Measurements from ENCODE around the gene BICD2. TPM values are rescaled to one million over a fixed set of nuclear protein-coding genes. Genes with fewer than 3 reads are reported as not detected.

Gene BICD2
- total RNA-seq, 2 donors from 2014 or later: 22.2 to 48.3 TPM

DNA sequence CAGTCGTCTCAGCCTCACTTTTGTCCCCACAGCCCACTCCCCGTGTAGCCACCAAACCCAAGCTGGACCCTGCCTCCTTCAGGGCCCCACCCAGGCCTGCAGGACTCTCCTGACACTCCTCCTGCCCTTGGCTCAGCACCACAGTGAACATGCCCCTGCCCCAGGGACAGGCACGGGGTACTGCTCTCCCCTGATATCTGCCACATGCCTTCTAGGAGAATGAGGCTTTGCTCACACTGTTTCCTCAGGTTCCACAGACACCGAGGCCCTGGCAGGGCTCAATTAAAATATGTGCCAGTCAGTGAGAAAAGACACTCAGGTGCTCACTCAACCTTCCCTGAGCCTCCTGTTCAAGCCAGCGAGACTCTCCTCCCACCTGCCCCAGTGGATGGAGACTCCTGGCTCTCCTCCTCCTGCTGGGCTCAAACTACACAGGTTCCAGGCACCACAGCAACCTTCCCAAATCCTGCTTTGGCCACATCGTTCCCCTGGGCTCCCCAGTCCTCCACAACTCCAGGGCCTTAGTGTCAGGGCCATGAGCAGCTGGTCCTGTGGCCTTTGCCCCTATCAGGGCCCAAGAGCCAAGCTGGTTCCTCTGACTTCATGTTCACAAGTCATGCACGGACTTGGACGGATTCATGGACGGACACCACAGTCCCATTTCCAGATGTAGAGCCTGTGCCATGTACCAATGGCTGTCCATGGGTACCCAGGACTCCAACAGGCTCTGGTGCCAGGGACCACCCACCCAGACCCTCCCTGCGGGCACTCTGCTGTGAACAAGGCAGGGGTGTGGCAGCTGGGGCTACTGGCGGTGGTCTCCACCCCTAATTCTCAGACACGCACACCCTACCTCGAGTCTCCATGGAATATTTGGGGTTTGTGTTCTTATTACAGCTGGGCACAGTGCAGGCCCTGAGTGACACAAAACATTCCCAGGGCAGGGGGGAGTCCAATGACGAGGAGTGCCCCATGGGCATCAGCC, 36.6 kb downstream of the BICD2 start:
- TF ChIP-seq POLR2A (IDR thresholded peaks at IDR 0.05): no peak
- TF ChIP-seq, protein P1, sequence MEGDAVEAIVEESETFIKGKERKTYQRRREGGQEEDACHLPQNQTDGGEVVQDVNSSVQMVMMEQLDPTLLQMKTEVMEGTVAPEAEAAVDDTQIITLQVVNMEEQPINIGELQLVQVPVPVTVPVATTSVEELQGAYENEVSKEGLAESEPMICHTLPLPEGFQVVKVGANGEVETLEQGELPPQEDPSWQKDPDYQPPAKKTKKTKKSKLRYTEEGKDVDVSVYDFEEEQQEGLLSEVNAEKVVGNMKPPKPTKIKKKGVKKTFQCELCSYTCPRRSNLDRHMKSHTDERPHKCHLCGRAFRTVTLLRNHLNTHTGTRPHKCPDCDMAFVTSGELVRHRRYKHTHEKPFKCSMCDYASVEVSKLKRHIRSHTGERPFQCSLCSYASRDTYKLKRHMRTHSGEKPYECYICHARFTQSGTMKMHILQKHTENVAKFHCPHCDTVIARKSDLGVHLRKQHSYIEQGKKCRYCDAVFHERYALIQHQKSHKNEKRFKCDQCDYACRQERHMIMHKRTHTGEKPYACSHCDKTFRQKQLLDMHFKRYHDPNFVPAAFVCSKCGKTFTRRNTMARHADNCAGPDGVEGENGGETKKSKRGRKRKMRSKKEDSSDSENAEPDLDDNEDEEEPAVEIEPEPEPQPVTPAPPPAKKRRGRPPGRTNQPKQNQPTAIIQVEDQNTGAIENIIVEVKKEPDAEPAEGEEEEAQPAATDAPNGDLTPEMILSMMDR (IDR thresholded peaks at IDR 0.05): no peak
- intact Hi-C loops (cut with DNase I): no loop called here
- Histone ChIP-seq H3K4me3 (no peak overlapping the region), H3K36me3 (no peaks in the 10 kb centered on the region), H3K4me1 (replicated peaks) (no peaks in the 10 kb centered on the region), H3K9me3 (no peaks in the 10 kb centered on the region), H3K27me3 (replicated peaks; ENCODE audit: insufficient read depth) (no peaks in the 10 kb centered on the region), H3K27ac (no peak overlapping the region)
- DNase-seq (ENCODE audit: low spot score): no peak
- 90% methylated on average over 14 of the region's 14 CpGs for WGBS

DNA sequence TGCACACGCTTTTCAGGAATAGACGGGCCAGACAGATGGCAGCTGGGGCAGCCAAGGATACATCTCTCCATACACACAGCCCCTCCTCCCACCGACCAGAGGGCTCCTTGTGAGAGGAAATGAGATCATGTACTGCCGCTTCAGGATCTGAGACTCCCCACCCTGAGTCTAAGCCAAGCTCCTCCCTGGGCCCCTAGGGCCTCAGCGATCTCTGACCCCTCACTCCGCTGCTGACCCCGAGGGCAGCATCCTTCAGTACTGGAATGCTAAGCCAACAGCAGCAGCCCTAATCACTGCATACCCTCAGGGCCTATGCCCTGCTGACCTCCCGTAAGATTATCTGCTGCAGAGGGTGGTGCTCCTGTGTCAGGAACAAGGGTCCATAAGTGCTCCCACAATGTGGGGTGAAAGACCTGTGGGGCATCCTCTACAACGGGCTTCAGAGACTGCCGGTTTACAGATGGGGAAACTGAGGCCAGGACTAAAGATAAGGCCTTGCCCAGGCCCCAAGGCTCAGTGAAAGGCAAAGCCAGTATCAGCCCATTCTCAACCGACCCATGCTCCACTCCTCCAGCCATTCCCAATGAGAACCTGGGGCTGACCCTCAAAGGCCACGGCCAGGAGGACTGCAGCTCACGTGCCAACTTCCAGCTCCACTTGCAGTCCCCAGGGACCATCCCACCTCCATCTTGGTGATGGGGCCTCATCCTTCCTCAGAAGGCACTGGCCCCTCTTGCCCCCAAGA, 37.5 kb downstream of the BICD2 start:
- TF ChIP-seq POLR2A (IDR thresholded peaks at IDR 0.05): no peak
- TF ChIP-seq, protein P1 (IDR thresholded peaks at IDR 0.05): no peak
- no peak for TF ChIP-seq POLR2AphosphoS5 (IDR thresholded peaks at IDR 0.05)
- intact Hi-C loops (cut with DNase I): no loop called here
- Histone ChIP-seq H3K4me3 (no peak overlapping the region), H3K36me3 (no peaks in the 10 kb centered on the region), H3K9me3 (no peaks in the 10 kb centered on the region), H3K27me3 (replicated peaks; ENCODE audit: insufficient read depth) (no peaks in the 10 kb centered on the region), H3K27ac (no peak overlapping the region), H3K4me1 (replicated peaks) (no peaks in the 10 kb centered on the region)
- no peak for DNase-seq (ENCODE audit: low spot score)
- 84% methylated on average over 13 of the region's 13 CpGs for WGBS

DNA sequence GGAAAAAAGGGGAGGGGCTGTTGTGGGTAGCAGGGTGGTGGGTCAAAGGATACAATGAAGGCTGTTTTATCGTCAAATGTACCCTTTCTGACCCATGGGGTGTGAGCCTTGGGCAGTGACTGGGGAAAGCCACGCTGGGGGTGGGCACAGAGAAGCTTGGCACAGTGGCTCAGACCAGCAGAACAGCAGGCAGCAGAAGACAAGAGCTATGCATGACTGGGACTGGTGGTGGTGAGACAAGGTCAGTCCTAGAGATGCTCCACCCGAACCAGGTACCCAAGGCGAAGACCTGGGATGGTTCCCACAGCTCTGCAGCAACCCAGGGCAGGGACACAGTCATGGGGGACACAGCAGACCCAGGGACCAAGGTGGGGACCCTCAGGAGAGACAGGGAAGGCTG, 38.3 kb downstream of the BICD2 start:
- no peak for TF ChIP-seq POLR2AphosphoS5 (IDR thresholded peaks at IDR 0.05)
- TF ChIP-seq POLR2A (IDR thresholded peaks at IDR 0.05): no peak
- TF ChIP-seq, protein P1 (IDR thresholded peaks at IDR 0.05): no peak
- no peaks in the 10 kb centered on the region for H3K9me3 ChIP-seq
- no peaks in the 10 kb centered on the region for H3K36me3 ChIP-seq
- no peaks in the 10 kb centered on the region for H3K27me3 ChIP-seq (replicated peaks; ENCODE audit: insufficient read depth)
- DNase-seq (ENCODE audit: low spot score): no peak
- H3K4me1 ChIP-seq (replicated peaks): no peaks in the 10 kb centered on the region
- 94% methylated on average over 4 of the region's 4 CpGs for WGBS
- H3K27ac ChIP-seq: no peak overlapping the region
- intact Hi-C loops (cut with DNase I): no loop called here
- H3K4me3 ChIP-seq: no peak overlapping the region

GRCh38 chr9:92725766-92726165, 38.9 kb downstream of the BICD2 start:
- no peaks in the 10 kb centered on the region for H3K4me1 ChIP-seq (replicated peaks)
- H3K27ac ChIP-seq: no peak overlapping the region
- H3K9me3 ChIP-seq: no peaks in the 10 kb centered on the region
- TF ChIP-seq, protein P1 (IDR thresholded peaks at IDR 0.05): no peak
- TF ChIP-seq POLR2A (IDR thresholded peaks at IDR 0.05): no peak
- no peak for TF ChIP-seq POLR2AphosphoS5 (IDR thresholded peaks at IDR 0.05)
- no peaks in the 10 kb centered on the region for H3K36me3 ChIP-seq
- no peaks in the 10 kb centered on the region for H3K27me3 ChIP-seq (replicated peaks; ENCODE audit: insufficient read depth)
- intact Hi-C loops (cut with DNase I): no loop called here
- no peak for DNase-seq (ENCODE audit: low spot score)
- H3K4me3 ChIP-seq: no peak overlapping the region
- whole genome bisulfite sequencing: 100% methylated on average over 1 of the region's 1 CpG

Measured in prostate gland (tissue), 2 donors.